IPS DF 4.7 (cell line): ENCODE results near the gene ERBB4.
"Not testable (repeated sequence)": the region's sequence is repeated elsewhere in the genome, so short reads cannot be mapped to it uniquely, and the experiment has no call there.

Experiments used
- DNase-seq: peaks from one replicate; pipeline ENCODE4 v3.0.0-alpha.2; 2013; ENCODE audit warnings: low spot score; ENCODE audit errors: extremely low read depth

ERBB4 gene

DNA sequence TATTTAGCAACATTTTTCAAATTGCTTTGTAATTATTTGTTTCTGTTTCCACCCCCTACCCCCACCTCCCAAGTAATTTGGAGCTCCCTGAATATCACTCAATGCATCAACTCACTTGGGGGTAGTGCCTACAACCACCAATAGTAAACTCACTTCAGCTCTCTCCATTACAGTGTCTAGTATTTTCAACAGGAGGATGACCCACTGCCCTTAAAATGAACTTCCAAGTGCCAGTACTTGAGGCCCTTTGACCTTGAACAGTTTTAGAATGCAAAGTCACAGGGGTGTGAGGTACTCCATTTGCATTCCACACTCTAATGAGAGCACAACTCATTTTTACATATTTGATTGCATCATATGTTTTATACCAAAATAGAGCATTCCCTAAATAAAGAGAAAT is 523.0 kb downstream of the ERBB4 start:
- no peak for DNase-seq

DNA sequence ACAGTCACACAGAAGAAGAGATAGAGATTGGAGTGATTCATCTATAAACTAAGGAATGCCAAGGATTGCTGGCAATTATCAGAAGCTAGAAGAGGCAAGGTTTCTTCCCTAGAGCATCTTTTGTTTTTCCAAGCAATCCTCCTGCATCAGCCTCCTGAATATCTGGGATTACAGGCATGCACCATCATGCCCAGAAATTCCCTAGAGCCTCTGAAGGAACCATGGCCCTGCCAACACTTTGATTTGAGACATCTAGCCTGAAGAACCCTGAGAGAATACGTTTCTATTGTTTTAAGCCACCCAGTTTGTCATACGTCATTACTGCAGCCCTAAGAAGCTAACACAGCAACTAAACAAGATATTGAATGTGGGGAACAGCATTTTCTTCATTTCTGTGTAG is 525.0 kb downstream of the ERBB4 start:
- no peak for DNase-seq

DNA sequence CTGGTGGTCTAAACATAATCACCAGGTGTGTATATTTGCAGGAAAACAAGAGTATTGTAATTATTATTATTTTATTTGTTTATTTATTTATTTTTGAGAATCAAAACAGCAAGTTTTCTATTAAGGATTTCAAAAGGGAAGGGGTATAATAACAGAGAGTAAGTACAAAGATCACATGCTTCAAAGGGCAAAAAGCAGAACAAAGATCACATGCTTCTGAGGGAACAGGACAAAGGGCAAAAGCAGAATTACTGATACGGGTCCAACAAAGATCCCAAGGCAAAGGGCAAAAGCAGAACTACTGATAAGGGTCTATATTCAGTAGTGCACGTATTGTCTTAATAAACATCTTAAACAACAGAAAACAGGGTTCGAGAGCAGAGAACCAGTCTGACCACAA is 528.3 kb downstream of the ERBB4 start:
- DNase-seq, result not testable (repeated sequence)

DNA sequence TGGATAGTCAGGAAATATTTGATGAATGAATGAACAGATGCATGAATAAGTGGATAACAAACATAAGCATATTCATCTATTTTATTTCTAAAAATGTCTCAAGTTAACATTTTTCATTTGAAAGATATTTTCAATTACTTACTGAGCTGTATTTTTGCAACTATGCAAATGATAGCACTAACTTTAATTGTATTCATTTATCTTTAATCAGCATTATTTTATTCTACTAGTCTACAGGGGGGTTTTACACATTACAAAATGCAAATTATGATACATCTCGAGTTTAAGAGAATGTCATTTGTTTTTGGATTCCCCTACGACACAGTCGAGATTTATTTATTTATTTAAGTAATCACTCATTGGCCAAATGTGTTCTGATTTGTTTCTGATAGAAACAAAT is 530.6 kb downstream of the ERBB4 start:
- no peak for DNase-seq

DNA sequence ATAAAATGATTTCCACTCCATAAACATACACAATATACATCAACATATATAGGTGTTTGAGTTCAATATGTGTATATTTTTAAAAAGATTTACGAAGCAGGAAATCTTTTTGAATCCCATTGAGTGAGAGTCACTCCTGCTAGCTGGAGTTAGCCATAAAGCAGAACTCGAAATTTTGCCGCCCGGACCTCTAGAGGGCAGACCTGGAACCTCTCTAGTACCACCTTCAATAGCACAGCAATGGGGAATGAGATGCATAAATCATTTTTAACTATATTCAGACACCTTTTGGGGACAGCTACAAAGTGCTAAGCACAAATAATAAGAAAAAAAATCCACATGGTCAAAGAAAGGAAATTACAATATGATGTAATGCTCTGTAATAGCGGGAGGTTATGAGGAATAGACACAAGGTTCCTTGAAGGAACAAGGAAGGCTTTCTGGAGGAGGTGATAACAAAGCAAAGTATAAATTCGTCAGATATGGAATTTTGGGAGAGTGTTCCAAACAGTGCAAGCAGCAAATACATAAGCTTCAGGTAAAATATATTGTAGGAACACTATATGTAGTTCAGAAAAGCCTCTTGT is 533.4 kb downstream of the ERBB4 start:
- DNase-seq, result peak; percentile 25

DNA sequence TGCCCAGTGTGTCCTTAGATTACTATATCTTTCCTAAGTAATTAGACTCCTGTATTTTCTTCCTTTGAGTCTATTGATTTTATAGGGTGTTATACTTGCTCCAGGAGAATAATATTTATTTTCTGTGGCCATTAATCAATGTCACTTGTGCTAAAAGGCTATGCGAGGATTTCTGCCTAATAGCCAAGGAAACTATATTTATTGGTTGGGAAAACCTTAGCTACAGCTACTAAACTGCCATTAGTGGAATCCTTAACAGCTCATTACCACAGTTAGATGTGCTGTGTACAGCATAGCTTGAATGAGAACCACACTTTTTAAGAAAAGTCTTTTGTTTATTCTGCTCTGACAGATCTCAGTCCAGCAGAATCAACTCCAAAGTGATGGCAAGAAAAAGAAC is 537.3 kb downstream of the ERBB4 start:
- no peak for DNase-seq

DNA sequence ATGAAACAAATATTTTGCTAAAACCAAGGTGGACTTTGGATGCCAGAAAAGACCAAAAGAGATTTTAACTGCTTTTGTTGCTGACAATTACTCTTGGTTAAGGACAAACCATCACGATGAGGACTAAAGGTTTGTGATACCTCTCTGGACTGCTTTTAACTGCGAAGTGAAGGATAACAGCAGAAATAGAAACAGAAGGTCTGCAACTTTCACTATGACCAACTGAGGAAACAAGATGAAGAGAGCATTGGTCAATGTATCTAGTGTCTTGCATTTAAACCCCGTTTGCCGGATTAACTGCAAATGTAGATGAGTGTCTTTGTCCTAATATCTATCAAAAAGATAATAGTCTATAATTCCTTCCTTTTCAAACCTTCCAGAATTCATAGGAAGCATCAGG is 541.7 kb downstream of the ERBB4 start:
- DNase-seq, result no peak

DNA sequence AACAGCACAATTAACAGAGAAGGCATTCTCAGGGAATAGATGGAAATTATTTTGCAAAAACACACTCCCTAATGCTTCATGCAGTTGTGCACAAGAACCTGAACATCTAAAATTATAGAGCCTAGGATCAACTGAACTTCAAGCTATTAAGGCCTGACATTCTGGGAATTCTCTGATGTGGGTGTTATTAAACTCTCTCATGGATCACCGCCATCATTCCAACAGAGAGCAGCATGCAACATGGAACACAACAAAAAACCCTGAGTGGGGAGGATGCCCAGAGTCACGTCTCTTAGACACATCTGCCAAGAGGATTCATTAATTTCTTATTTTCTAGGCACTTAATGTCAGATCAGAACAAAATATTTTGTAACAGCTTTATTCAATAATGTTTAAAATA is 543.8 kb downstream of the ERBB4 start:
- DNase-seq, result no peak

DNA sequence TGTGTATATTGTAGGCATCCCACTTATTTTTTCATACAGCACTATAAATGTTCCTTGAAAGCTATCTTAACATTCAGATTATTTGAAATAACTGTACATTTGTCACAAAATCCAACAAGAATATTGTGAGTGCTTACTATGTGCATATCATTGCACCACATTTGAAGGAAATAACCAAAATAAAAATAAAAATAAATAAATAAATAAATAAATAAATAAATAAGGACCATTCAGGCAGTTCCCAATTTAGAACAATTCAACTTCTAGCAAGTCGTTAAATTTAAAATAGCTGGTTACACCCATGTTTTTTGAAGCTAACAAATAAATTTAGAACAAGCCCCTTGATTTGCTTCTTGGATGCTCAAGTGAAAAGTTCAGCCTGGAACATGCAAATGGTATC is 548.3 kb downstream of the ERBB4 start:
- no peak for DNase-seq

DNA sequence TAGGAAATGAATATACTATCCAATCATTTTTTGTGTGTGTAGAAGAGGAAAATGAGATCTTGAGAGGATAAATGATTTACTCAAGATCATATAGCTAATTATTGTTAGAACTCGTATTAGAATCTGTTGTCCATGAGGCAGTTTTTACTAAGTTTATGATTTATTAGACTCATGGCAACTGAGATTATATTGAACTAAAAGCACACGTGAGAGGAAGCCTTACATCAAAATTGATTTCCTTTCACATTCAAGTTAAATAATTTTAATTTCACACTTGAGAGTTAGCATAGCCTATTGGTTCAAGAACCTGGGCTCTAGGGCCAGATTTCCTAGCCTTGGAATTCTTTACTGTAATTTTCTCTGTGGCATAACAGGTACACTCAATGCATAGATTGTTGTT is 552.3 kb downstream of the ERBB4 start:
- no peak for DNase-seq

DNA sequence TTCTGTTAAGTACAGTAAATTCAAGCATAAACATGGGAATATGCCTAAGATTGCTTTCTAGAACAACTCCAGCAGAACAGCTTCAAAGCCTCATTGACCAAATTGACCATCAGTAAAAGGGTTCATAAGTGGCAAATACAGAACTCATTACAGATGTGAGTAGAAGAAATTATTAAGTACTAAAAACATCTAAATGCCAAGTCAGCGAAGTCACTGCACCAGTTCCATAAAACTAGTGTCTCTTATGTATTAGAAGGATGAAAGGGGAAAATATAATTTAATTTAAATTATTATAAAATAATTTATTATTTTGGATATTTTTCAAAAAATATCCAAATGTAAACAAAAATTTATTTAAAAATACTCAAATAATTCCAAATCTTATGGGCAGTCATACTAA is 553.2 kb downstream of the ERBB4 start:
- no peak for DNase-seq

DNA sequence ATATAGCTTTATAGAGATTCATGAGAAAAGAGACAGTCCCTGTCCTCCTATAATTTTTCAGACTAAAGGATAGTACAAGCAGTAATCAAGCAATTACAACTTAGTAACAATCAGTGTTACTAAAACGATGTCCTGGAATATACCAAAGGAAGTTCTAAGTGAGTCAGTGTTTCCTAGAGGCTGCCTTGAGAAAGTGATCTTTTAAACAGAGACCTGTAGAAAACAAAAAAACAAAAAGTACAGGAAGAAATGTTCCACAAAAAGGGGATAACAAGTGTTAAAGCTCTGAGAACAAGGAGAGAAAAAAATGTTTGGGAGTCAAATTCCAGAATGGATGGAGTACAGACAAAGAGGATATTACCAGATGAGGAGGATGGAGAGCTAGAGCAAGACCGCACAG is 556.4 kb downstream of the ERBB4 start:
- DNase-seq, result no peak

DNA sequence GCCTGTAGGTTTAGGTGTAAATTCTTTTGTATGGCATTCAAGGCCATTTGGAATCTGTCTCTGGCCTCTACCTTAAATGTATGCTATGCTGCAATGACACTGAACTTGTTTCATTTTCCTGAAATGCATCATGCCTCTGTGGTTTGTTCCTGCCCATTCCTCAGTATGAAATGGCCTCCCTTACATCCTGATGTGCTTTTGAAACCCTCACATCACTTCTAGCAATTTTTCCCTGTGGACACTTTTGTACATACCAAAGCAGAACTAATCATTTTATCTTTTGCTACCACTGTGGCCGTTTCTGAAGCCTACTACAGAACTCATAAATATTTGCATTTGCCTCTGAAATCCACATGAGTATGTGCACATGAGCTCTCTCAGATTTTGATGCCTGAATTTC is 557.2 kb downstream of the ERBB4 start:
- no peak for DNase-seq

DNA sequence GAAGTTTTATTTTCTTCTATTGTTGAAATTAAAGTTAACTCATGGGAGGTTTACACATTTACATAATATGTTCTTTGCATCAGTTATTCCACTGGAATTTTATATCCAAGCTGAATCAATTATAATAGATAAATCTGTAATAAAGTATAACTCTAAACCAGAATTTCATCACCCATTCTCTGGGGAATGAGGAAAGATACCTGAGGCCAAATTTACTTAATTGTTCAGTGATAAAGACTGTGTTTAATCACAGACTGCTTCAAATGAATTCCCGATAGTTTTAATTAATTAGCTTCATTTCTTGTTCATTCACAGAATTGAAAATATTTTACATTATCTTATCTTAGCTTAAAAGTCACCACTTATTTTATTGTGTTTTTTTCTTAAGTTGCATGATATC is 562.5 kb downstream of the ERBB4 start:
- DNase-seq, result no peak

DNA sequence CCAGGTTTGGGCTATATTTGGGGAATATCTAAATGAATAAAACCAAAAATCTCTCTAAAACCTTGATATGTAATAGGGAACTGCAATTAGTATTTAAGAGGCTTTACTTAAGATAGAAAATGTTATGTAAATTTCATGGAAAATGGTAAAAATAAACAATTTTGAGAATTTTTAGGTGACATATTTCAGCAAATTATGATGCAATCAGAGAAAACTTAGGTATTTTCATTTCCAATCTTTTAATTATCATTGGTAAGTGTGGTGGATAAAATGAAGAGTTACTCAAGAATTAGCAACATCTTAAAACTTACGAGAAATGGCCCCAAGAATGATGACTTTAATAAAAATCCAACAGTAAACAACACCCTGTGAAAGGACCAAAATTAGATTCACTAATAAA is 571.4 kb downstream of the ERBB4 start:
- no peak for DNase-seq

DNA sequence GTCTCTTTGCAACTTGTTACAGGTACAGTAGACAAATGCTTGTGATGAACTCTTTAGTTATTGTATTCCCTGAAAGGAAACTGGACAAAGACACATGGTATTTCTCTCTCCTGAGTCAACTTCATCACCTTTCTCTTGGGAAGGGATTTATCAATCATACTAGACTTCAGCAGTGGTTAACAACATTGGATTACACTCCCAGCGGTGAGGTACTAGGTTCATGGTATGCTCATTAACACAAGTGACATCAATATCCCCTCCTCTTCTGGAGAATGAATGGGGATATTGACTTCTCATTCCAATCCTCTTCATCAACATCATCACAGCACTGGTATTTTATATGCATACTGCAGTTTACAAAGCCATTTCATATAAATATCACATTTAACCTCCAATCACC is 574.6 kb downstream of the ERBB4 start:
- DNase-seq, result no peak

DNA sequence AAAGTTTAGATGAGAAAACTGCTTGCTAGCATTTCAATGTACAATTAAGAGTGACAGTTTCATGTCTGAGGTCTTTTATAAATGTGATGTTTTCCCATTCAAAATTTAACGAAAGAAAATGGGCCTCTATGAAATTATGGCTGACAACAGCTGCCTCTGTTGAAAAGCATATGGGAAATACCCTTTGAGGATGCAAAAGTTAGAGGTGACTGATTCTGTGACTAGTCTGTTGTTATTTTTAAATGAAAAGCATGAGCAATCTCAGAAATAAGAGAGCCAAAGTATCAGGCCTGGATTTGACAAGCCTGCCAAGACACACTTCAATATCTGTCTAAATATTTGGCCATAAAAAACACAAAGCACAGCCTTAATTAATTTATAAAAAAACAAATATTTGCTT is 580.8 kb downstream of the ERBB4 start:
- DNase-seq, result no peak

DNA sequence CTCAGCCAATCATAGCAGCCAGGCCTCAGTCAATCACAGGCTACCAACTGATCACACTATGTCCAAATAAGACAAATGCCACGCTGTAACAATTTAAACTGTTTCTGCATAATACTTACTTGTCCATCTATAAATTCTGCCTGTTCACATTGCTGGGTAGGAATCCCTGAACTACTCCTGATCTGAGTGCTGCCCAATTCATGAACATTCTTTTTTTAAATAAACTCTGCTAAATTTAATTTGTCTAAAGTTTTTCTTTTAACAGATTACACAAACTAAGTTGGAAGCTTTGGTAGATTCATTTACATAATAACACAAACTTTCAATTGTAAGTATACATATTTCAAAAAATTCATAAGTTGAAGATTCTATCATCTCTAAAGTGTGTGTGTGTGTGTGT is 583.0 kb downstream of the ERBB4 start:
- DNase-seq, result no peak

DNA sequence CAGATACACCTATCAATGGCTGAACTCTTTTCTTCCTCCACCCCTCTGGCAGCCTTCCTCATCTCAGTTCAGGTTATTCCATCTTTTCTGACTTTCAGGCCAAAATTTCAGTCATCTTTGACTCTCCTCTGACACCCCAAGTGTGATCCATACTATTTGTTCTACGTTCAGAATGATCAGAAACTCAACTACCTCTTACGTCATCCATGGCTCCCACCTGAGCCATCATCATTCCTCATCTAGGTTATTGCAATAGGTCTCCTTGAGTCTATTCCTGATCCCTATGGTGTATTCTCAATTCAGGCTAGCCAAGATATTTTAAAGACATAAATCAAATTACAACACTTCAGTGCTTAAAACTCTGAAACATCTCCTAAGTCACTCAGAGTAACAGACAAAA is 589.7 kb downstream of the ERBB4 start:
- DNase-seq, result no peak

DNA sequence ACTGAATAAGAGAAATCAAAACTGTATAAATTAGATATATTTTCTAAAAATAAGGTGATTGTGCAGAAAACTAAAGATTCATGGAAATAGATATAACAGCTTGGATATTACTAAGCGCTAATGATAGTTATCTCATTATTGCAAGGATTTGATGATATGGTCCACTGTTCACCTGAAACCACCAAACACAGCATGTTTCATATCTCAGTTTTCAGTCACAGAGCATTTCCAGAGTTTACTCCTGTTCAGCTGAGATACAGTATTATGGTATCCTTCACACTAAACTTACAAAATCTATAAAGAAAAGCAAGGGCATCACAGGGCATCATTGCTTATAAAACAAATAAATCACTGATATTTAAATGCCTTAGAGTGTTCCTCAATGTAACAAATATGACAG is 591.6 kb downstream of the ERBB4 start:
- no peak for DNase-seq

DNA sequence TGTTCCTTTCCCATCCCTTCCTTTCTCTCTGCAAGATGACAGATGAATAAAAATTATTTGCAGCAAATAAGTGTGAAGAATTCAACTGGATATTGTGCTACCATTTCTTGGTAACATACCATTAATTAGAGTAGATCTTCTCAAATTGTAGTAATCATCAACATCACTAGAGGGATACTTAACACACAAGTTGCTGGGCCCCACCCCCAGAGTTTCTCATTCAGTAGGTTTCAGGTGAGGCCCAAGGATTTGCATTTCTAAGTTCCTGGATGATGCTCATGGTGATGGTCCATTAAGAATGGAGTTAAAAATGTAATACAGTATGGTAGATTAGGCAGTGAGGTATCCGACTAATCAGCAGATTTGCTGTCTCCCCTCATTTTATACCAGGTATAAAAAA is 594.0 kb downstream of the ERBB4 start:
- no peak for DNase-seq

DNA sequence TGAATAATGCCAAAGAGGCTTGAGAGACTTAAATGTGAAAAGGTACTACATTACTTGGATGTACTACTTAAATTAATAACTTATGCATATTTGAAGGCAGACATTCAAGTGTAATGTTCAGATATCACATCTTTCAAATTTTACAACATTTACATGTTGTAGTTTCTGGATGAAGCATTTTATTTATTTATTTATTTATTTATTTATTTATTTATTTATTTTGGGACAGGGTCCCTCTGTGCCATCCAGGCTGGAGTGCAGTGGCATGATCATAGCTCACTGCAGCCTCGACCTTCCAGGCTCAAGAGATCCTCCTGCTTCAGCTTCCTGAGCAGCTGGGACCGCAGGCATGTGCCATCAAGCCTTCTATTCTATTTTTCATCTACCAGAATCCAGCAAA is 596.4 kb downstream of the ERBB4 start:
- DNase-seq, result no peak

DNA sequence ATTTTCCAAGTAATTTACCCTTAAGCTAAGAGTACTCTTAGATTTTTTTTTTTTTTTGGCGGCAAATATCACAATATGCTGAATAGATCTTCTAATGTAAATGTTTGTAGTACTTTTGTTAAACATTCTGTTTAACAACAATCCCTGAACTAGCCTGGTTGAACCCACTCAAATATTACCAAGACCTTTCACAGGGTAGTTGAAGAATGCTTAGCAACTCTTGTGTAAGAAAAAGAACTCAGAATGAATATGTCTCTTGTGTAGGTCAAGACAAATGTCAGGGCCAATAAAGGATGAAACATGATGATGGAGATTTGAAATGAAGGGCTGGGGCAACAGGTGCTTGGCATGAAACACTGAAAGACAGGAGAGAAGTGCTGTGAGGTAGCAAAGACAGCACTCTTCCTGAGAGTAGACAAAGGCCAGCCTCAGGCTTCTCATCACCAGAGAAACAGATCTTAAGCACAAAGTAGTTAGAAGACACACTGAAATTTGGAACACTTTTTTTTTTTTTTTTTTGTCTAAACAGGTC is 597.3 kb downstream of the ERBB4 start:
- DNase-seq, result no peak

DNA sequence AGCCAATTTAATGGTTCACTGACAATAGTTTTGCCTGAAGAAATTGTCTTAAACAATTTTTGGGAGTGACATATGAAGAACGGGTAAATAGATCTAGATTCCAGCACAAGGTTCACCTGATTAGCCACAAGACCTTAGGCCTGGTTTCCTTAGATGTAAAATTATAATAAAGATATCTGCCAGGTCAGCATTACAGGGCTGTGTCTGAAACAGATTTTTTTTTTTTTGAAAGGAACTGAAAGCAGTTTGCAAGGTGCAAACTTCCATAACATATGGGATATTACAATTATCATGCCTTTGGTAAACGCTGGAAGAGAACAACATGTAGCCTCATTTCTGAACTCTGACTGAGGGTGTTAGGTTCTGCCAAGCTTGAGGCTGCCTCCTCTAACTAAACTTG is 599.4 kb downstream of the ERBB4 start:
- no peak for DNase-seq
